ENCODE measurements around the gene CD209.

The CD209 gene

DNA sequence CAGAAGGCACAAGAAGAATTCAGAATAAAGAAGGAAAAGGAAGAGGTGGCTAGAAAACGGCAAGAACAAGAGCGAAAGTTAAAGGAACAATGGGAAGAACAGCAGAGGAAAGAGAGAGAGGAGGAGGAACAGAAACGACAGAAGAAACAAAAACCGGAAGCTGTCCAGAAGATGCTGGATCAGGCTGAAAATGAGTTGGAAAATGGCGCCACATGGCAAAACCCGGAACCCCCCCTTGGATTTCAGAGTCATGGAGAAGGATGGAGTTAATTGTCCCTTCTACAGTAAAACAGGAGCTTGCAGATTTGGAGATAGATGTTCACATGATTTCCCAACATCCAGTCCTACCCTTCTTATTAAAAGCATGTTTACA, 6.7 kb downstream of the CD209 start:
- H3K9me3 ChIP-seq (ENCODE audit: control insufficient read depth in 1 of 2, low read length in 2 of 2): no peaks in the 10 kb centered on the region
- no peak overlapping the region for H3K9ac ChIP-seq (ENCODE audit: low read depth in 1 of 2, low read length in 2 of 2)

DNA sequence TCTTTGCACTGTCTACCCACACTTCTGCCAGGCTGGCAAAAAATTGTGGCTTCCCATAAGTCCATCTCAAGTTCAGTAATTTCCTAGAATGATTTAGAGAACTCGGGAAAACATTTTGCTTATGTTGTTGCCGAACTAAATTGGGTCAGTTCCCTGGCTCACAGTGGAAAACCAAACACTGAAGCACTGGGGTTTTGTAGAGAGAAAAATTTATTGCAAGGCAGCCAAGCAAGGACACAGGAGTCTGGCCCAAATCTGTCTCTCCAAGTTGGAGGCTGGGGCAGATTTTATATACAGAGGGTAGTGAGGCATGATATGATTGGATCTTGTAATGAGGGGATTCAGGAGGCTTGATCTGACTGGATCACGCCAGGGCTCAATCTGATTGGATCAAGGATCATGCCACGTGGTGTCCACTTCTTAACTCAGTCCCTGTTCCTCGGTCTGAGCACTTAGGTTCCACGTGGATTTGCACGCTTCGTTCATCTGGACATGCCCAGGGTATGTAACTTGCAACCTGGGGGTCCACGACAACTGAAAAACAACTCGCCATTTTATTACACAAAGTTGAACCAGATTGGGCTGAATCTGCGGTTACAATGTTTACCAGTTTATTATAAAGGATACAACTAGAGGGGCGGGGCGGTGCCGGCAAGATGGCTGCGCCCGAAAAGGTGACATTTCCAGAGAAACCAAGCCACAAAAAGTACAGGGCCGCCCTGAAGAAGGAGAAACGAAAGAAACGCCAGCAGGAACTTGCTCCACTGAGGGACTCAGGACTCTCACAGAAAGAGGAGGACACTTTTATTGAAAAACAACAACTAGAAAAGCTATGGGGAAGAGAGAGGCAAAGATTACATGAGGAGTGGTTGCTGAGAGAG, 7.3 kb downstream of the CD209 start:
- Histone ChIP-seq H3K36me3 (ENCODE audit: control insufficient read depth in 1 of 2, insufficient read depth in 2 of 2, low read length in 2 of 2) (no peaks in the 10 kb centered on the region), H3K4me3 (ENCODE audit: low read depth in 1 of 2, low read length in 2 of 2) (no peak overlapping the region), H3K9ac (ENCODE audit: low read depth in 1 of 2, low read length in 2 of 2) (no peak overlapping the region), H3K27me3 (ENCODE audit: control insufficient read depth in 1 of 2, insufficient read depth in 2 of 2, low read length in 2 of 2) (no peaks in the 10 kb centered on the region), H3K27ac (ENCODE audit: low read depth, low read length) (no peak overlapping the region), H3K9me3 (ENCODE audit: control insufficient read depth in 1 of 2, low read length in 2 of 2) (no peaks in the 10 kb centered on the region), H3K4me1 (ENCODE audit: control insufficient read depth in 1 of 2, insufficient read depth in 2 of 2, low read length in 2 of 2) (no peaks in the 10 kb centered on the region)

More for the DNA sequence above, 6.7 kb downstream of the CD209 start:
- H3K36me3 ChIP-seq (ENCODE audit: control insufficient read depth in 1 of 2, insufficient read depth in 2 of 2, low read length in 2 of 2): no peaks in the 10 kb centered on the region
- no peak overlapping the region for H3K4me3 ChIP-seq (ENCODE audit: low read depth in 1 of 2, low read length in 2 of 2)
- no peaks in the 10 kb centered on the region for H3K4me1 ChIP-seq (ENCODE audit: control insufficient read depth in 1 of 2, insufficient read depth in 2 of 2, low read length in 2 of 2)
- no peaks in the 10 kb centered on the region for H3K27me3 ChIP-seq (ENCODE audit: control insufficient read depth in 1 of 2, insufficient read depth in 2 of 2, low read length in 2 of 2)
- H3K27ac ChIP-seq (ENCODE audit: low read depth, low read length): no peak overlapping the region

DNA sequence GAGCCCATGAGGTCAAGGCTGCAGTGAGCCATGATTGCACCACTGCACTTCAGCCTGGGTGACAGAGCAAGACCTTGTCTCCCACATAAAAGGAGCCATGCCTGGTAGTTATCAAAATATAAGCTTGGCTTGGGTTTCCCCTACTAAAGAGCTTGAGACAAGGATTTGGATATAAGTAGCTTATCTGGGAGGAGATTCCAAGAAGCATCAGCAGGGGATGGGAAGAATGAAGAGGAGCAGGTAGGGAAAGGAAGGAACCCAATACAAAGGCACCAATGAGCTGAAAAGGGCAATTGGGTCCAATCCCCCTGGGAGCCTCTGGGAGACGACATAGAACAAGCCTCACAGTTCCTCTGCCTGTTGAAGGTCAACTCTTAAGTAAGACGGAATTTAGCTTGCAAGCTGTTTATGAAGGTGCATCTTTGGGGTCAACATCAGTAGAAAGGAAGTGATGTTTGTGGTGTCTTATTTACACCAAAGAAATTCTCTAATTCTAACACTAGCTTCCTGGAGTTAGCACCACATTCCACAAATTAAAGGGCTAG, 8.1 kb downstream of the CD209 start:
- Histone ChIP-seq H3K27ac (ENCODE audit: low read depth, low read length) (no peak overlapping the region), H3K9me3 (ENCODE audit: control insufficient read depth in 1 of 2, low read length in 2 of 2) (no peaks in the 10 kb centered on the region), H3K4me1 (ENCODE audit: control insufficient read depth in 1 of 2, insufficient read depth in 2 of 2, low read length in 2 of 2) (no peaks in the 10 kb centered on the region), H3K9ac (ENCODE audit: low read depth in 1 of 2, low read length in 2 of 2) (no peak overlapping the region), H3K4me3 (ENCODE audit: low read depth in 1 of 2, low read length in 2 of 2) (no peak overlapping the region), H3K27me3 (ENCODE audit: control insufficient read depth in 1 of 2, insufficient read depth in 2 of 2, low read length in 2 of 2) (no peaks in the 10 kb centered on the region), H3K36me3 (ENCODE audit: control insufficient read depth in 1 of 2, insufficient read depth in 2 of 2, low read length in 2 of 2) (no peaks in the 10 kb centered on the region)

DNA sequence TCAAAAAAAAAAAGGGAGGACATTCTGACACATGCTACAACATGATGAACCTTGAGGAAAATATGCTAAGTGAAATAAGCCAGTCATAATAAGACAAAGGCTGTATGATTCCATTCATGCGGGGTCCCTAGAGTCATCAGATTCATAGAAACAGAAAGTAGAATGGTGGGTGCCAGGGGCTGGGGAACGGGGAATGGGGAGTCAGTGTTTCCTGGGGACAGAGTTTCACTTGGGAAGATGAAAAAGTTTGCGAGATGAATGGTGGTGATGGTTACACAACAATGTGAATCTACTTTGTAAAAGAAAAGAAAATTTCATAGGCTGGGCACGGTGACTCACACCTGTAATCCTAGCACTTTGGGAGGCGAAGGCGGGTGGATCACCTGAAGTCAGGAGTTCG, 9.3 kb downstream of the CD209 start:
- Histone ChIP-seq H3K4me3 (ENCODE audit: low read depth in 1 of 2, low read length in 2 of 2) (no peak overlapping the region), H3K27me3 (ENCODE audit: control insufficient read depth in 1 of 2, insufficient read depth in 2 of 2, low read length in 2 of 2) (no peaks in the 10 kb centered on the region), H3K9ac (ENCODE audit: low read depth in 1 of 2, low read length in 2 of 2) (no peak overlapping the region), H3K9me3 (ENCODE audit: control insufficient read depth in 1 of 2, low read length in 2 of 2) (no peaks in the 10 kb centered on the region), H3K36me3 (ENCODE audit: control insufficient read depth in 1 of 2, insufficient read depth in 2 of 2, low read length in 2 of 2) (no peaks in the 10 kb centered on the region), H3K27ac (ENCODE audit: low read depth, low read length) (no peak overlapping the region), H3K4me1 (ENCODE audit: control insufficient read depth in 1 of 2, insufficient read depth in 2 of 2, low read length in 2 of 2) (no peaks in the 10 kb centered on the region)

DNA sequence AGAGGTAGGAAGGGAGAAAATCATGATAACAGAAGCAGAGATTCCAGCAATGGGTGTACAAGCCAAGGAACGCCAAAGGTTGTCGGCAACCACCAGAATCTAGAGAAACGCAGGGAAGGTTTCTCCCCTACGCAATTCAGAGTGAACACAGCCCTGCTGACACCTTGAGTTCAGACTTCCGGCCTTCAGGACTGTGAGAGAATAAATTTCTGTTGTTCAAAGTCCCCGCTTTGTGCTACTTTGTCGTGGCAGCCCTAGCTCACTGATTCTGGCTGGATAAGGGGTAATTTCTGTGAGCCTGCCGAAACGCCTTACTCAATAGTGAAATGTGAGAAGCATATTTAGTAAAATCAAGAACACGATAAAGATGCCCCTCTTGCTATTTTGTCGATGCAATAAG, 10.1 kb downstream of the CD209 start:
- Histone ChIP-seq H3K27me3 (ENCODE audit: control insufficient read depth in 1 of 2, insufficient read depth in 2 of 2, low read length in 2 of 2) (no peaks in the 10 kb centered on the region), H3K4me3 (ENCODE audit: low read depth in 1 of 2, low read length in 2 of 2) (no peak overlapping the region), H3K9ac (ENCODE audit: low read depth in 1 of 2, low read length in 2 of 2) (no peak overlapping the region)

DNA sequence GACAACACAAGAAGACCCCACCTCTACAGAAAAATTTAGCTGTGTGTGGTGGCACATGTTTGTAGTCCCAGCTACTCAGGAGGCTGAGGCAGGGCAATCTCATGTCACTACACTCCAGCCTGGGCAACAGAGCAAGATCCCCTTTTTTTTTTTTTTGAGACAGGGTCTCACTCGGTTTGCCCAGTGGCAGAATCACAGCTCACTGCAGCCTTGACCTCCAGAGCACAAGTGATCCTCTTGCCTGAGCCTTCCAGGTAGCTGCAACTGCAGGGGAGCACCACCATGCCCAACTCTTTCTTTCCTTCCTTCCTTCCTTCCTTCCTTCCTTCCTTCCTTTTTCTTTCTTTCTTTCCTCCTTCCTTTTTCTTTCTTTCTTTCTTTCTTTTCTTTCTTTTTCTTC, 11.2 kb downstream of the CD209 start:
- Histone ChIP-seq H3K4me1 (ENCODE audit: control insufficient read depth in 1 of 2, insufficient read depth in 2 of 2, low read length in 2 of 2) (no peaks in the 10 kb centered on the region), H3K27ac (ENCODE audit: low read depth, low read length) (no peak overlapping the region), H3K9ac (ENCODE audit: low read depth in 1 of 2, low read length in 2 of 2) (no peak overlapping the region), H3K4me3 (ENCODE audit: low read depth in 1 of 2, low read length in 2 of 2) (no peak overlapping the region), H3K9me3 (ENCODE audit: control insufficient read depth in 1 of 2, low read length in 2 of 2) (no peaks in the 10 kb centered on the region), H3K36me3 (ENCODE audit: control insufficient read depth in 1 of 2, insufficient read depth in 2 of 2, low read length in 2 of 2) (no peaks in the 10 kb centered on the region), H3K27me3 (ENCODE audit: control insufficient read depth in 1 of 2, insufficient read depth in 2 of 2, low read length in 2 of 2) (peaks cover 3 to 7% of the 10 kb centered on the region in 2 donors)

More for the DNA sequence above, 10.1 kb downstream of the CD209 start:
- Histone ChIP-seq H3K9me3 (ENCODE audit: control insufficient read depth in 1 of 2, low read length in 2 of 2) (no peaks in the 10 kb centered on the region), H3K36me3 (ENCODE audit: control insufficient read depth in 1 of 2, insufficient read depth in 2 of 2, low read length in 2 of 2) (no peaks in the 10 kb centered on the region), H3K27ac (ENCODE audit: low read depth, low read length) (no peak overlapping the region), H3K4me1 (ENCODE audit: control insufficient read depth in 1 of 2, insufficient read depth in 2 of 2, low read length in 2 of 2) (no peaks in the 10 kb centered on the region)

DNA sequence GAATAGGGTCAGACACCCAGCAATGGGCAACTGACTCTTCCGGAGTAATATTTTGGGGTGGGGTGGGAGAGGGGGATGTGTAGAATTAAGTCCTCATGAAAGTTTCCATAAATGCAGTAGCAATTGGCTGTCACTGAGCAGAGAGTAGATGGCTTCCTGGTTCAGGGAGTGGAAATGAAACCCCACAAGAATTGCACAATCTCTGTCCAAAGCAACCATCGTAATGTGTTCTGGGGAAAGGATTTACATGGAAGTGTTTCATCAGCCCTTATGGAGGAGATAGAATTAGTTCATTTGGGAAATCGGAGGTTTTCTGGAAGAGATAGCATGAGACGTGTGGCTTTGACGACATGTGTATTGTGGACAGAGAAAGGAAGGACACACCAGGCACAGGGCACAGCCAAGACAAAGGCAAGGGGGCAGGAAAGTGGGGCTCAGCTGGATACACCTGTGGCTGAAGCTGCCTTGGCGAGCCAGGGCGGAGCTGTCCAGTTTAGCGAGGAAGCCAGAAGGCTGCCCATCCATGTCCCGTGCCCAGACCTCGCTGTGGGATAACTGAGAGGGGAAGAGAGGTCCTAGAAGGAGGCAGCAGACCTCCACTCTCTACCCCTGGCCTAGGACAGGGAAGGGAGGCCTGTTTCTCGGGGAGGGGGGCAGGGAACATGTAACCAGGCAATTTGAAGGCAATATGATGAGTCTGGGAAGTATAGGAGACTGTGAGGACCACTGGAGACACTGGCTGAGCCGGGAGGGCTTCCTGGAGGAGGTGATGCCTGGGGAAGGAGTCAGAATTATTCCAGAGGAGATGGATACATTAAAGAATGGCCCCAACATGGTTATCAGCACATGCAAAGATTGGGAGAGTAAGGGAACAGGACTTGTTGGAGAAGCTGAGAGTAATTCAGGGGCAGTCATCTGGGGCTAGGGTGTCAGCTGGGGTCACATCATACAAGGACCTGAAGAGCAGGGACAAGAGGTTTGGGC, 12.8 kb downstream of the CD209 start:
- Histone ChIP-seq H3K9me3 (ENCODE audit: control insufficient read depth in 1 of 2, low read length in 2 of 2) (no peaks in the 10 kb centered on the region), H3K27me3 (ENCODE audit: control insufficient read depth in 1 of 2, insufficient read depth in 2 of 2, low read length in 2 of 2) (peaks cover 15 to 20% of the 10 kb centered on the region in 2 donors), H3K4me3 (ENCODE audit: low read depth in 1 of 2, low read length in 2 of 2) (no peak overlapping the region), H3K36me3 (ENCODE audit: control insufficient read depth in 1 of 2, insufficient read depth in 2 of 2, low read length in 2 of 2) (no peaks in the 10 kb centered on the region), H3K27ac (ENCODE audit: low read depth, low read length) (no peak overlapping the region), H3K9ac (ENCODE audit: low read depth in 1 of 2, low read length in 2 of 2) (no peak overlapping the region), H3K4me1 (ENCODE audit: control insufficient read depth in 1 of 2, insufficient read depth in 2 of 2, low read length in 2 of 2) (peaks cover 0 to 4% of the 10 kb centered on the region in 2 donors)

DNA sequence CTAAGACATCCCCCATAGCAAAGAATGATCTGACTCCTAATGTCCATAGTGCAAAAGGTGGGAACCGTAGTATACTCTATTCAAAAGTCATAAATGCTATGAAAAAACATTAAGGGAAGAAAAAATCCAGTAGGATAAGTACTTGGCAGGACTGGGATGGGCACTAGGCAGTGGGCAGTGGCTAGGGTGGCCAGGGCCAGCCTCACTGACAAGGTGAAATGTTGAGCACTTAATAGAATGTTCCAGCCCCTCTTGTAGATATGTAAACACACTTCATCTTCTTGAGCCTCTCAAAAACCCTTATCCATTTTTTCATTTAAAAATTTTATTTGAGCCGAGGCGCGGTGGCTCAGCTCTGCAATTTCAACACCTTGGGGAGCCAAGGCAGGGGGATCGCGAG, 14.0 kb downstream of the CD209 start:
- Histone ChIP-seq H3K9ac (ENCODE audit: low read depth in 1 of 2, low read length in 2 of 2) (no peak overlapping the region), H3K36me3 (ENCODE audit: control insufficient read depth in 1 of 2, insufficient read depth in 2 of 2, low read length in 2 of 2) (no peaks in the 10 kb centered on the region), H3K27ac (ENCODE audit: low read depth, low read length) (no peak overlapping the region), H3K4me1 (ENCODE audit: control insufficient read depth in 1 of 2, insufficient read depth in 2 of 2, low read length in 2 of 2) (peaks cover 0 to 4% of the 10 kb centered on the region in 2 donors), H3K27me3 (ENCODE audit: control insufficient read depth in 1 of 2, insufficient read depth in 2 of 2, low read length in 2 of 2) (peaks cover 26 to 31% of the 10 kb centered on the region in 2 donors), H3K9me3 (ENCODE audit: control insufficient read depth in 1 of 2, low read length in 2 of 2) (no peaks in the 10 kb centered on the region), H3K4me3 (ENCODE audit: low read depth in 1 of 2, low read length in 2 of 2) (no peak overlapping the region)

DNA sequence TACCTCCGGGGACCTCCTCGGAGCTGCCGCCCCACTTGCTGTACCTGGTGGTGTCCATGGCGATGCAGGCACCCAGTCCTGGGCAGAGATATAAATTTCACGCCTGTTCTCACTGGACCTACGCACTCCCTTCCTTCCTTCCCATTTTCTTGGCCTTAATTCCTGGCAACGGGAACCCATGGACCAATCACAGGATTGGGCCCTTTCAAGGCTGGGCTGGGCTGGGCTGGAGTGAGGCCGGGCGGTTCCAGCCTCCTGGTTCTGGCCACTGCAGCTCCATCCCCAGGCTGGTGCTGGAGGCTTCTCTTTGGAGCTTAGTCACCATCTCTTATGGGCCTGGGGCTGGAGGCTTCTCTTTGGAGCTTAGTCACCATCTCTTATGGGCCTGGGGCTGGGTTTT, 15.3 kb downstream of the CD209 start, which contains the start of gene CLEC4G:
Gene CLEC4G (minus strand): TSS at position 66 of the 400 bp plus-strand sequence. CDS start 8 bp downstream, at position 58.
- no peaks in the 10 kb centered on the region for H3K36me3 ChIP-seq (ENCODE audit: control insufficient read depth in 1 of 2, insufficient read depth in 2 of 2, low read length in 2 of 2)
- peaks cover 0 to 4% of the 10 kb centered on the region in 2 donors for H3K4me1 ChIP-seq (ENCODE audit: control insufficient read depth in 1 of 2, insufficient read depth in 2 of 2, low read length in 2 of 2)
- H3K27me3 ChIP-seq (ENCODE audit: control insufficient read depth in 1 of 2, insufficient read depth in 2 of 2, low read length in 2 of 2): peaks cover 30 to 31% of the 10 kb centered on the region in 2 donors
- no peak within 1 kb of the TSS for H3K9ac ChIP-seq (ENCODE audit: low read depth in 1 of 2, low read length in 2 of 2)
- no peak within 1 kb of the TSS for H3K4me3 ChIP-seq (ENCODE audit: low read depth in 1 of 2, low read length in 2 of 2)
- no peak within 1 kb of the TSS for H3K27ac ChIP-seq (ENCODE audit: low read depth, low read length)
- H3K9me3 ChIP-seq (ENCODE audit: control insufficient read depth in 1 of 2, low read length in 2 of 2): no peaks in the 10 kb centered on the region

Data from duodenal mucosa (tissue), 2 donors.